ENCODE measurements around the gene TAPBPL.

GRCh38 chr12:6468283-6468575, 16.4 kb downstream of the TAPBPL start:
- TF ChIP-seq EZH2 (IDR thresholded peaks at IDR 0.05; ENCODE audit: borderline replicate concordance, low read depth, low read length, severe bottlenecking): no peak
- TF ChIP-seq, protein P1, sequence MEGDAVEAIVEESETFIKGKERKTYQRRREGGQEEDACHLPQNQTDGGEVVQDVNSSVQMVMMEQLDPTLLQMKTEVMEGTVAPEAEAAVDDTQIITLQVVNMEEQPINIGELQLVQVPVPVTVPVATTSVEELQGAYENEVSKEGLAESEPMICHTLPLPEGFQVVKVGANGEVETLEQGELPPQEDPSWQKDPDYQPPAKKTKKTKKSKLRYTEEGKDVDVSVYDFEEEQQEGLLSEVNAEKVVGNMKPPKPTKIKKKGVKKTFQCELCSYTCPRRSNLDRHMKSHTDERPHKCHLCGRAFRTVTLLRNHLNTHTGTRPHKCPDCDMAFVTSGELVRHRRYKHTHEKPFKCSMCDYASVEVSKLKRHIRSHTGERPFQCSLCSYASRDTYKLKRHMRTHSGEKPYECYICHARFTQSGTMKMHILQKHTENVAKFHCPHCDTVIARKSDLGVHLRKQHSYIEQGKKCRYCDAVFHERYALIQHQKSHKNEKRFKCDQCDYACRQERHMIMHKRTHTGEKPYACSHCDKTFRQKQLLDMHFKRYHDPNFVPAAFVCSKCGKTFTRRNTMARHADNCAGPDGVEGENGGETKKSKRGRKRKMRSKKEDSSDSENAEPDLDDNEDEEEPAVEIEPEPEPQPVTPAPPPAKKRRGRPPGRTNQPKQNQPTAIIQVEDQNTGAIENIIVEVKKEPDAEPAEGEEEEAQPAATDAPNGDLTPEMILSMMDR (IDR thresholded peaks at IDR 0.05; ENCODE audit: borderline replicate concordance, extremely low read depth, low read length, poor library complexity, severe bottlenecking): no peak

All from DND-41 (cell line).